Ecto neural progenitor cell (in vitro differentiated cells): ENCODE results near the gene SAMD10.

Source experiments
- DNase-seq: peaks from one replicate; pipeline ENCODE4 v3.0.0-alpha.2; 2018; ENCODE audit warnings: low spot score

The SAMD10 gene

DNA sequence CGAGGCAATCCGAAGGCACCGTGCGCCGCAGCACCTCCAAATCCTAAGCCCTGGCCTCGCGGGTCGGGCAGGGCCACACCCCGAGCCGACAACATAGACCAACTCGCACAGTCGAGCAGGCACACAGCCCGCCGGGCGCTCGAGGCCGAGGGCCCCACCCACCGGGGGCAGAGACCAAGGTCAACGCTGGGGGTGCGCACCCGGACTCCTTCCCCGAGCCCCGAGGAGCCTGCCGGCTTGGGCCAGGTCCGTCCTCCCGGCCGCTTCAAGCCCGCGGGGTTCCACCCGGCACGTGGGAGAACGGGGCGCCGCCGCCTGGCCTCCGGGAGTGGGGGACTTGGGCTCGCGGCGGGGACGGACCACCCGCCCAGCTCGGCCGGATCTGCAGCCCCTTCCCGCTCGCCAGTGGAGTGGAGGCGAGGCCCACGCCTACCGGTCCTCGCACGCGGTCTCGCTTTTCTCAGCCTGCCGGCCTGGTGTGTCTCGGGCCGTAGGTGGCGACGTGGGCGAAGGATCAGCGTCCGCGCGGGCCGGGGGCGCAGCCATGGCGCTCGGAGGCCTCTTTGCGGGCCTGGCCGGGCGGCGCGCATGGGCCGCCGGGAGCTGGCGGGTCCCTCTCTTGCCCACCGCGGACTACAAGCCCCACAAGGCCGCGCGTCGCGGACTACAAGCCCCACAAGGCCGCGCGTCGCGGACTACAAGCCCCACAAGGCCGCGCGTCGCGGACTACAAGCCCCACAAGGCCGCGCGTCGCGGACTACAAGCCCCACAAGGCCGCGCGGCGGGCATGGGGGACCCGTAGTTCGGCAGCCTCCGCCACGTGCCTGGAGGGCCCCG is 23.4 kb downstream of the SAMD10 start, which contains the start of gene UCKL1:
TSS of gene UCKL1 (minus strand) at position 590 of the 837 bp plus-strand sequence. CDS start at position 546, 44 bp downstream.
- peak; percentile 88 for DNase-seq

DNA sequence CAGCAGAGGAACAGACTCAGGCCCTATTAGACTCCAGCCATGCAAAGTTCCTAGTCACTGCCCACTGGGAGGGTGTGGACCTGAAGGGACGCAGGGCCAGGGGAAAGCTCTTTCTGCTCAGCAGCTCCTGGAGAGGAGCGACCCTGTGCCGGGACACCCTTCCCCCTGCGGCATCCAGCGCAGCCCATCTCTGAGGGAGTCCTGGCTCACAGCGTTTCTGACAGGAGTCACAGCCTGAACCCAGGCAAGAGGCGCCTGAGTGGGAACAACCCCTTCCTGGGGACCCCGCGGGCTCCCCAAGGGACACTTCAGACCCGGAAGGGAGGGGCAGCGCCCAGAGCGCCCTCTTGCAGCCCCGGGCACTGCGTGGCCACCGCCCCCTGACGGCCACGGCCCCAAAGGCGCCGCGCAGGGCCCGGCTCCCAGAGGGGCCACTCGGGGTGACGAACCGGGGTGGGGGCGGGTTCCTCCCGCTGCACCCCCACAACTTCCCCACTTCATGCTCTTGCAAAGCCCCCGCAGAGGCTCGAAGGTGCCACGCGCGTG is 24.1 kb downstream of the SAMD10 start:
- DNase-seq = peak; percentile 65

DNA sequence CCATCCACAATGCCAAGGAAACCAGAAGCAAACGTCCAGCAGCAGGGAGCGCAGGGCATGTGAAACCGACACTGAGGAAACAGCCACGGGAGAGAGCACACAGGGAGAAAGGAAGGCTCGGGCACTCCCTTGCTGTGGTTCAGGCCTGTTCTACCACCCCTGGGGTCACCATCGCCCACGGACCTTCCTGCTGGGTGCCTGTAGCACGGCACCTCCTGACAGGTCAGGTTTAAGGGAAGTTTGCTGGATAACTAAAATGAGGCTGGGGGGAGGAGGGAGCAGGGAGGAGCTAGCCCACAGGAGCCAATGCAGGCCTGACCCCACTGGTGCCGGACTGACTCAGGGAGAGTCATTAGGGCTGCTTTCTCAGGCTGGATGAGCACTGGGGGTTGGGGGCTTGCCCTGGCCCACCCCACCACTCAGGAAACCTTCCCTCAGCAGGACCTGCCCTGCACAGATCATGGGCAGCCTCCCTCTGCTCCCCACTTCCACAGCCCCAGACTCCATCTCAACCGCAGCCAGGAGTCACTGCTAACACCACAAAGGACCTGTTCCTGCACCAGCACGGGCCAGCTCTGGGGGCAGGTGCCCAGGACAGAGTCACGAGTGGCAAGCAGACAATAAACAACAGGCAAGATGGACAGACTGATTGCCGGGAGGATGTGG is 25.5 kb downstream of the SAMD10 start:
- no peak for DNase-seq

DNA sequence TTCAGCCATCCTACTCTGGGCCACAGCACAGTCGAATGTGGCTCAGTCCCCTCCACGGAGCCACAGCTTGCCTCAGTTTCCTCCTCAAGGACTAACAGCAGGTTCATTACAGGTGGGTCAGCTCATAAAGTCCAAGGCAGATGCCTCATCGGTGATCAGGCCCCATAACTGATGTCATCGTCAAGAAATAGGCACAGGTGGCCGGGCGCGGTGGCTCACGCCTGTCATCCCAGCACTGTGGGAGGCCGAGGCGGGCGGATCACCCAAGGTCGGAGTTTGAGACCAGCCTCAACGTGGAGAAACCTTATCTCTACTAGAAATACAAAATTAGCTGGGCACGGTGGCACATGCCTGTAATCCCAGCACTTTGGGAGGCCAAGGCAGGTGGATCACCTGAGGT is 26.7 kb downstream of the SAMD10 start:
- DNase-seq = no peak

DNA sequence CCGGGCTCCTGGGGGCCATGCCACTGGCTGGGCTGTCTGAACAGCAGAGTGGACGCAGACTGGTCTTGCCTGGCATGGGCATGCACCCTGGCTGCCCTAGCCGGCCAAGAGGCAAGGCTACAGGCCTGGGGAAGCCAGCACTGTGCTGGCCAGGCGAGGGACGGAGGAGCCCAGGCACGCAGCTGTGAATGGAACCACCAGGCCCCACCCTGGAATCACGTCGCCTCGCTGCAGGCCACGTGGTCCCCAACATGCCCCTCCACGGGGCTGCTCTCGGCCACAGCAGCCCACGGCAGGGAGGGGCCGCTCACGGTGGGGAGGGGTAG is 27.3 kb downstream of the SAMD10 start:
- no peak for DNase-seq

DNA sequence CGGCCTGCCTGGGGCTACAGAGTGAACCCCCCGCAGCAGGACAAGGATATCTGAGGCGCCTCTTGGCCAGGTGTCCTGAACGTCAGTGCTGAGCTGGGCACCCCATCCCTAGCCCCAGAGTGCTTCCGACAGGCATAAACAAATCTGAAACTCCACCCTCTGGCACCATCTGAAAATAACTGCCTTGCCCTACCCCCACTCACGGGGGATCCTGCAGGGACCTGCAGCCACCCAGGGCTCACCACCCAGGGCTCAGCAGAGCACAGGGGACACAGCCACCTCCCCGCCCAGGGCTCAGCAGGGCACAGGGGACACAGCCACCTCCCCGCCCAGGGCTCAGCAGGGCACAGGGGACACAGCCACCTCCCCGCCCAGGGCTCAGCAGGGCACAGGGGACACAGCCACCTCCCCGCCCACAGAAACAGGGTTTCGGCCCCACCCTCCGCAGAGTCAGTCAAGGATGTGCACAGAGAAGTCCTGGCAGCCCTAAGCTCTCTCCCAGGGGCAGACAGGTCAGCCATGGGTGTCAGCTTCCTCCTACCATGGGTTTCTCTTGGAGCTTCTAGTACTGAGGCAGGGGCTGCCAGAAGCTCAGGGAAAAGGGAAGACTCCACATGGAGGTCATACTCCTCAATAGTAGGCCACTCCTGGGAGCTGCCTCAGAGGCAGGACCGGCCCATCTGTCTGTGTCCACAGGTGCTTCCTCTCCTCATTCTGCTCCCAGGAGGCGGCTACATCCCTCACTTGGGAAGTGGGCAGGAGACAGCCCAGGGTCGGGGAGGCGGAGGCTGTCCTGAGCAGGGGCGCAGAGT is 27.8 kb downstream of the SAMD10 start:
- no peak for DNase-seq

DNA sequence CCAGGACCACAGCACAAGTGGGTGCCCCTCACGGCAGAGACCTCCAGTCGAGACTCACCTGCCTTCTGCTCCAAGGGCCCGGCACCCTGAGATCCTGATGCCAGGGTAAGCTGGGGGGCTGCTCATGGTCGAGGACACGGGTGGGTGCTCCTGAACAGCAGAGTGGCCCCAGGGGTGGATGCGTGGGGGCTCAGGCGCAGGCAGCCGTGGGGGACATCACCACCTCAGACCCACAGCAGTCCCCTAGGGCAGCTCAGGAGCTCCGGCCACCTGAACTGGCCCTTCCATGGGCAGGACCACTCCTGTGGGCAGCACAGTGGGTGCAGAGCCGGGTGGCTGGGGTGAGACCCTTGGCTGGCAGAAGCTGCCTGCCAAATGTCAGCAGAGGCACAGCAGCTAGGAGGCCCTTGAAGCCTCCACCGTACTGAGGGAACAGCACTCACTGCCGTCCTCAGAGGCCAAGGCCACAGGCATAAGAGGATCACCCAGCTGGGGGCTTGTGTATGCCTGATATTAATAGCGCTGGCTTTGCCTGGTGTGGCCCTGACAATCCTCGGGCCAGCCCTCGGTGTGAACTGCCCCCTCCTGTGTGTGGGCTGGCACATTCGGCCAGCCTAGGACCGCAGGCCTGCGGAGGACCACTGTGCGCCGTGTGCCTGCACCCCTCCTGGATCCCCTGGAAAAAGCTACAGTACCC is 28.6 kb downstream of the SAMD10 start:
- no peak for DNase-seq

DNA sequence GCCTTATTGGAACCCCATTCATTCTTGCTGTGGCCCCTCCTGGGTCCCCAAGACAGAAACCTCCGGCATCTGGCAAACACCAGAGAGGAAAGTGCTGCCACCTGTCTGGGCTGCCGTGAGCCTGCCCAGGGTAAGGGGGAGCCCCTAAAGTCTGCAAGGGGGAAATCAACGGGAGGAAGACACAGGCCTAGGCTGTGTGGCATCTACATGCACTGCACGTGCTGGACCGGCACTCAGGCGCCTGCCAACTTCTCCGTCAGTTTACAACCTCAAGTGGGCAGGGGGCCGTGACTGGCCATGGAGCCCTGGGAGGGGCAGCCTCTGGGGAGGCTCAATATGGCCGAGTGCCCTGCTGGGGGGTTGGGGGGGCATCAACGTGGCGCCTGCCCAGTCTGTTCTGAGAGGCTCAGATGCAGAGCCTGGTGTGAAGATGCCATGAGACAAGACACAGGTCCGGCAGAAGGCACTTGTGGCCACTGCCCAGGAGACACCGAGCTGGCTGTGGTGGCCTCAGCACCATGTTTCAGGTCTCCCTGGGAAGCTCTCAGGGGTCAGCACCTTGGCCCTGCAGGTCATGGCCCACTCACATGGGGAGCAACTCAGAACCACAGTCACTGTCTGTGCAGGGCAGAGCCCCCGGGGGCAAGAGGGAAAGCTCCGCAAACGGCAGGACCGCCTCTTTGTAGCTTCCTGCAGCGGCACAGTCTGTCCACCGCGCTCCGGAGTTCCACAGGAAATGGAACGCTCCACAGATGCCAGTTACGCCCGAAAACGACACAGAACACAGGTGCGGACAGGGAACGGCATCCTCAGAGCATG is 31.6 kb downstream of the SAMD10 start:
- DNase-seq = no peak

DNA sequence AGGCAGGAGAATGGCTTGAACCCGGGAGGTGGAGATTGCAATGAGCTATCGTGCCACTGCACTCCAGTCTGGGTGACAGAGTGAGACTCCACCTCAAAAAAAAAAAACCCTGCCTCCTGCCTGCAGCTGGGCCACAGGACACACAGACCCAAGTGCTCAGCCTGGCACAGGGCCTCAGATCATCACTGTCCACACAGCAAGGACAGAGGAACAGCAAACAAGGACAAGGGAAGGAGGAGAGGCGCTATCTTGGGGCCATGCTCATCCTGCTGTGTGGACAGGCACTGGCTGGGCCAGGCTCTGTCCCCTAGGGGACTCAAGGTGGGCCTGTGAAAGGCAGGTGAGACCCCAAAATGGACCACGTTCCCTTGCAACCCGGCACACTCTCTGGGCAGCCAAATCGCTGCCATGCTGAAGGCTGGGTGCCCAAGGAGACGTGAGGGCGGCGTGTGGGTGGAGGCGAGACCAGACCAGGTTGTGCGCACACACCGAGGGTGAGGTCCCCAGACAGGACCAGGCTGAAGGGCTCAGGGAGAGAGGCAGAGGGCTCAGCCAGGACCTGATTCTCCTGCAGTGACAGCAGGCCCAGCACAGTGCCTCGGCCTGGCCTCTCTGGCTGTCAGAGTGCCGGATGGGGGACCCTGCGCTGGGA is 32.3 kb downstream of the SAMD10 start:
- DNase-seq = no peak

DNA sequence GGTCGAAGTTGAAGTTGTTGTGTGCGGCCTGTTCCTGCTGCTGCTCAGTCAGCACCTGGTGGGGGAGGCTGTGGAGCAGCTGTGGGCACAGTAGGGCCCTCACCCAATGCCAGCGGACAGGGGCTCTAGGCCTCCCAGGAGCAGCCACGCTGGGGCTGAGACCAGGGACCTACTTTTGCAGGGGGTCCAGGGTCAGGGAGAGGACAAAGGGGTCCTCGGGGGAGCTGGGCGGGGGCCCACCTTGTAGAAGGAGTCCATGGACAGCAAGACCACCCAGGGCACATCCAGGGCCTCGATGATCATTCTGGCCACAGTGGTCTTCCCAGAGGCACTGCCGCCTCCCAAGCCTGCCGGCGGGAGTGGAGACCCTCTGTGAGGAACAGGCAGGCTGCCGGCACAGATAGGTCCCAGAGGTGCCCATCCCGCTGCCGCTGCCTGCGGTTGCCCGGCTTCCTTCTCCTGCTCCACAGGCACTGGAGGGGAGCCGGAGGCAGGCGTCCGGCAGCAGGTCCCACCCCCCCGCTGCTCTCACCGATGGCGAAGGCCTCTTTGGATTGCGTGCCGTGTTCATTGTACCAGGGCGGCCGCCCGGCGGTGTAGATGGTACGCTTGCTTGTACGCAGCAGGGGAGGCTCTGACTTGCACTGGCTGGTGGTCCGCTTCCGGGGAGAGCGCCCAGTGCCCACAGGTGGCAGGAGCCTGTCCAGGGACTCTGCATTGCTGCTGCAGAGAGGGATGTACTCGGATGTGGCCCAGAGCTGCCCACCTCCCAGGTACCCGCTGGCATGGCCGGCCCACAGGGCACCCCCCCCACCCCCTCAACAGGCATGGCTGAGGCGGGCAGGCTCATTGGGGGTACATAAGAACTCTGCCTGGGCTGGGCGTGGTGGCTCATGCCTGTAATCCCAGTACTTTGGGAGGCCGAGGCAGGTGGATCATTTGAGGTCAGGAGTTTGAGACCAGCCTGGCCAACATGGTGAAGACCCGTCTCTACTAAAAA is 33.2 kb downstream of the SAMD10 start:
- DNase-seq = no peak

DNA sequence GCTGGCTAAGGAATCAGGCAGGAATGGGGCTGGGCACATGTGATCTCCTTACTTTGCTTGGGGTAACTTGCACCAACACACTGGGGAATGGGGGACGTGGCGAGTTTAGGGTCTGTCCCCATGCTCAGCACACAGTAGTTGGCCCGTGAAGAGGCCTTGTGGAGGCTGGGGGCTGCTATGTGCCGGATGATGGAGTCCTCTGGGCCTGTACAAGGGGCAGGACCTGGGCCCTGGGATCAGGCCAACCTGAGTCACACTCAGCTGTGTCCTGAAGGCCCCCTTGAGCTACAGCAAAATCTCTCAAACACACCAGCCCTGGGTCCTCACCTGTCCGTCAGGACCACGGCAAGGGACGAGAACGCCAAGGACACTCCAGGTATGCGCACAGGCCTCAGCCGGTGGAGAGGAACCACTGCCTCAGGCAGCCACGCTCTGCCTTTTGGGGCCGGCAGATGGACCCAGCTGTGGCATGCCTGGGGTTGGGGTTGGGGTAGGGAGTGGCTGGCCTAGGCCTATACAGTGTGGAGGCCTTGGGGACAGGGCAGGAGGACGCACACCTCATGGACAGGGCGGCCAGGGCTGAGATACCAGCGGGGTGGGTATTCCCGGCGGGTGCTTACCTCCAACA is 34.3 kb downstream of the SAMD10 start:
- no peak for DNase-seq

DNA sequence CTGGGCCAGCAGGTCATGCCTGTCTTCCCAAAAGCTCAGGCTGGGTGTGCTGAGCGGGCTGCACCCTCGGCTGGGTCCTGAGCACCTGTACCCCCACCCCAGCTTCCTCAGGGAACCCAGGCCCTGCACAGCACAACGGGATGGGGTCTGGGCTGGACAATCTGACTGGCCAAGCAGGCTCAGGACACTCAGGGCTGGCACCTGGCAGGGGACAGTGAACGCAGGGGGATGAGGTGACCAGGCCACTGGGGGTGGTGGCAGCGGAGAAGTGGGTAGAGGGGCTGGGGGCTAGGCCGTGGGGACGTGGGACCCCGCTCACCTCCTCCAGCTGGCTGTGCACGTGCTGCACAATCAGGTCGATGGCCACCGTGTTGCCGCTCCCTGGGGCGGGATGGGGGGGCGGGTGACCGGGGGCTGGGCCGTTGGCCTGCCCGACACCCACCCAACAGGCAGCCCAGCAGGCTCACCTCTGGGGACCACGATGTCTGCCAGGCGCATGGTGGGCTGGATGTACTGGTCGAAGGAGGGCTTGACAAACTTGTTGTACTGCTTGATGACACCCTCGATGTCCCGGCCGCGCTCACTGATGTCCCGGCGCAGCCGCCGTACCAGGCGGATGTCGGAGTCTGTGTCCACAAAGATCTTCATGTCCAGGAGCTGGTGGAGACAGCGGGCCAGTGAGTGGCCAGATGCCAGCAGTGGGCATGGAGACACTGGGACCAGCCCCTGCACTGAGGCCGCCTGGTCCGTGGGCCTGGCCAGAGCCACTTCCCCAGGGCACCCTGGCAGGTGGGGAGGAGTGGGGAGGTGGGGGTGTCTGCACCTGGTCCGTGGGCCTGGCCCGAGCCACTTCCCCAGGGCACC is 35.1 kb downstream of the SAMD10 start:
- DNase-seq = no peak

DNA sequence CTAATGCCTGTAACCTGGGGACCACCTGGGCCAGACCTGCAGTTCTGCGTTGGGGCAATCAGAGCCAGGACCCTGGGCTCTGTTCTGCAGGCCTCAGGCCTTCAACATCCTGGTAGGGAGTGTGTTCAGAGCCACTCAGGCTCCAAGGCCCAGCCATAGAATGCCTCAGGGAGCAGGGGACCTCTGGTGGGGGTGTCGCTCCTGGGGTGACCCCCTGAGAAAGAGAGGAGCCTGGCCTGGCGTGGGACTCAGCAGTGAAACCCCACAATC is 35.7 kb downstream of the SAMD10 start:
- DNase-seq = no peak

DNA sequence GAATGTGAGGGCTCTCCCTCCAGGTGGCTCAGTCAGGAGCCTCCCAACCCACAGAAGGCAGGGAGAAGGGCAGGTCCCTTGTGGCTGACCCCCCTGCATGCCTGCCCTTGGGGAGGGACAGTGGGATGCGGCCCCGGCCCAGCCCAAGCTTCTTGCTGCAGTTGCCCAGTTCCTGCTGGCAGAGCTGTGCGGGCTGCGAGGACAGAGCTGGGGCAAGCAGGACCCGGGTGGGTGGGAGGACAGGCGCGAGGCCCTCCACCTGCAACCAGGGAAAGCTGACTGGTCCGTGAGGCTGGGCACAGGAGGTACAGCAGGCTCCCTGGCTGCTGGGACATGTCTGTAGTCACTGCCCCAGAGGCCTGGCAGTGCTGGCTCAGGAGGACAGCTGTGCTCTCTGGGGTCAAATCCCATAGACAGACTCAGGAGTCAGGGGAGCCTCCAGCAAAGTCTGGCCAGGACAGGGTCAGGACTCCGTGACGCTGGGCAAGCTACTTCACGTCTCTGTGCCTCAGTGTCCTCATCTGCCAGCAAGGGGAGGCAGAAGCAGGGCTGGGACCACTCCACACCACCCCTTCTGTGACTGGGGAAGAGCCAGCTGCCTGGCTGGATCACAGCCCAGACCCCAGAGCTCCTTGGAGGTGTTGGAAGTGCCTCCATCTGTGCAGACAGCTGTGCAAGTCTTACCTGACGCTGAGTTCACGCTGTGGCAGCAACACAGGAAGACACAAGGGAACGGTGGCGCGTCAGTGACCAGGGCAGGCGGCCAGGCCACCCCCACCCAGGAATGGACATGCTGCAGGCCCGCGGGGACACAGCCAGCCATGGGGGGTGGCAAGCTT is 36.3 kb downstream of the SAMD10 start:
- DNase-seq = no peak

DNA sequence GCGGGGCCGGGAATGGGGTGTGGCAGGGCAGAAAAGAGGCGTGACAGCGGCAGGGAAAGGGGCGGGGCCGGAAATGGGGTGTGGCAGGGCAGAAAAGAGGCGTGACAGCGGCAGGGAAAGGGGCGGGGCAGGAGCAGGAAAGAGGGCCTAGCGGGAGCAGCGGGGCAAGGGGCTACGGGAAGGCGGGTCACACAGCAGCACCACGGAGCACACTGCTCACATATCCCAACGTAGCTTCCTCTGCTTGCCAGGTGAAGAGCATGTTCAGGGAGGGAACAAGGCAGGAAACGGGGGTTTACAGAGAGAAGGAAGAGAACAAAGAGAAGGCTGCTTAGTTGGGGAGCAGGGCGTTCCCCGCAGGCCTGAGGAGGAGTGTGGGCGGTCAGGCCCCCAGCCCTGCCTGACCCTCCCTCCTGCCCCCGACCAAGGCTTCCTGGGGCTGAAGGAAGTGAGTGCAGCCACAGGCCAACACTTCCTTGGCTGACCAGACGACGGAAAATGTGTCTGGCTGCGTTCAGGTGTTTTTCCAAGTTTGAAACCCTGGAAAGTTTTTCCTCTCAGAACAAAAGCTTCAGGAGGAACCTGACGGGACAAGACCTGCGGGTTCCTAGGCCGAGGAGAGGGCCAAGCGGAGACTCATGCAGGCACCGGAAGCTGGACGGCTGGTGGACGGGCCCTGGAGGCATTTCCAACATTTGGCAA is 37.0 kb downstream of the SAMD10 start:
- DNase-seq = peak; percentile 81

DNA sequence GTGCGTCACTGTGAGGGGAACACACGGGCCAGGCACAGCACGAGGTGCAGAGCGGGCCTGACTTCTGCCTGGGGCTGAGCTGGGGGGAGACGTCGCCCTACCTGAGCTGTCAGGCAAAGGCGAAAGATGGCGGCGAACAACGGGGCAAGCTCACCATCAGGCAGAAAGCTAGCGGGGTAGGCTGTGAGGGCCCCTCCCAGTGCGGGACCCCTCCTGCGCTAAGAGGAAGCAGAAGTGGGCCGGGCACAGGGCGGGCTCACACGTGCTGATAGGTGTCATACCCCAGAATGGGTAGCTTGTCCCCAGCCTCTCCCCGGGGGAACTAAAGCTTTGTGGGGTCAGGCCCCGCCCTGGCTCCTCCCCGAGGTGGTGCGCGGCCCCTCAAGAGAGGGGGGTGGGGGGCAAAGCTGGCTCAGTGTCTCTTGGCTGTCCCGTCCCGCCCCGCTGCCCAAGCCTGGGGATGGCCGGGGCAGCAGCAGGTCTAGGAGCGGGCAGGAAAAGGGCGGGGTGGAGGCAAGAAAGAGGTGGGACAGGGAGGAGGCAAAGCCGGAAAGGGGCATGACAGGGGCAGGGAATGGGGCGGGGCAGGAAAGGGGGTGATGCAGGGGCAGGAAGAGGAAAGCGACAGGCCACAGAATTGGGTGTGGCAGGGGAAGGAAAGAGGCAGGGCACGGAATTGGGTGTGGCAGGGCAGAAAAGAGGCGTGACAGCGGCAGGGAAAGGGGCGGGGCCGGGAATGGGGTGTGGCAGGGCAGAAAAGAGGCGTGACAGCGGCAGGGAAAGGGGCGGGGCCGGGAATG is 38.0 kb downstream of the SAMD10 start:
- DNase-seq = peak; percentile 76
